GM12878 (cell line): Measurements from ENCODE around the gene PLEKHG2. TPM values are rescaled to one million over a fixed set of nuclear protein-coding genes. Genes with fewer than 3 reads are reported as not detected.
A peak's percentile ranks its signal among the peaks of the same experiment; 100 is the strongest.

Experiments
- HDAC2 ChIP-seq: fragments of 200-600 bp; sonication (generic); IDR thresholded peaks from 2 replicates; pipeline ENCODE4 v1.6.1; 2017
- HDAC6 ChIP-seq: fragments of 200-600 bp; sonication (generic); IDR thresholded peaks from one replicate; pipeline ENCODE4 v1.8.0; 2017; ENCODE audit warnings: antibody characterized with exemption; ENCODE audit not compliant: unreplicated experiment
- NFIC ChIP-seq: IDR thresholded peaks from 2 replicates; pipeline ENCODE4 v1.6.1; 2012; ENCODE audit warnings: low read depth, mild to moderate bottlenecking, inconsistent platforms, low read length, moderate library complexity
- RBBP5 ChIP-seq: fragments of 200-600 bp; sonication (generic); conservative IDR thresholded peaks from 2 replicates; pipeline ENCODE4 v1.6.1; 2016
- SIX5 ChIP-seq: IDR thresholded peaks from 2 replicates; pipeline ENCODE4 v1.6.1; 2011; ENCODE audit warnings: mild to moderate bottlenecking, low read depth, low read length, moderate library complexity; ENCODE audit not compliant: severe bottlenecking
- SMARCA5 ChIP-seq: fragments of 450-650 bp; IDR thresholded peaks from 2 replicates; pipeline ENCODE4 v1.6.1; 2017; ENCODE audit warnings: mild to moderate bottlenecking
- SPI1 ChIP-seq: IDR thresholded peaks from 2 replicates; pipeline ENCODE4 v1.6.1; 2011; ENCODE audit warnings: low read depth, mild to moderate bottlenecking, low read length, moderate library complexity, borderline replicate concordance; ENCODE audit not compliant: insufficient read depth
- STAT3 ChIP-seq: IDR thresholded peaks from 2 replicates; pipeline ENCODE4 v1.6.1; 2011; ENCODE audit warnings: low read depth, low read length, improper control_type of control experiment
- TCF12 ChIP-seq: IDR thresholded peaks from 2 replicates; pipeline ENCODE4 v1.6.1; 2011; ENCODE audit warnings: low read depth, mild to moderate bottlenecking, low read length
- ZSCAN29 ChIP-seq: fragments of 450-650 bp; IDR thresholded peaks from 2 replicates; pipeline ENCODE4 v1.6.1; 2017; ENCODE audit warnings: mild to moderate bottlenecking, moderate library complexity
- ZZZ3 ChIP-seq: IDR thresholded peaks from 2 replicates; pipeline ENCODE4 v1.6.1; 2011; ENCODE audit warnings: low read depth; ENCODE audit not compliant: control insufficient read depth, insufficient read length
- polyA plus RNA-seq, 11 experiments: library from polyadenylated mRNA; depleted of rRNA in 4 of 11; unstranded in 6 of 11; stranded (reverse) in 5 of 11; fragments of >200 nt; fragmentation: Nextera tagmentation in 4 of 11; fragmentation: Illumina TruSeq in 1 of 11; extraction: Ambion mirVana in 4 of 11; extraction: Trizol in 1 of 11; gene quantifications; 1 replicate in 1 of 11; 2 replicates in 10 of 11; pipeline versions ENCODE4 v1.2.1 to v1.2.3, GENCODE V29; 2011 to 2016; ENCODE audit warnings: inconsistent platforms in 2 of 11, missing spikeins in 2 of 11, low read depth in 1 of 11
- total RNA-seq, 4 experiments: library from RNA; depleted of rRNA in 3 of 4; stranded (reverse); fragments of >200 nt in 3 of 4; fragmentation: Illumina TruSeq in 1 of 4; extraction: Trizol in 1 of 4; gene quantifications; 2 replicates each; pipeline versions ENCODE4 v1.2.1 to v1.2.3, GENCODE V29; 2013 to 2021
- TF ChIP-seq, protein P1 (sequence below): IDR thresholded peaks from 2 replicates; pipeline ENCODE4 v1.6.1; 2011; ENCODE audit warnings: mild to moderate bottlenecking, low read depth, low read length, moderate library complexity; ENCODE audit not compliant: insufficient replicate concordance
- TF ChIP-seq, protein P2 (sequence below): fragments of 450-650 bp; IDR thresholded peaks from 2 replicates; pipeline ENCODE4 v1.6.1; 2017; ENCODE audit warnings: mild to moderate bottlenecking, low read depth, inconsistent platforms; ENCODE audit not compliant: poor library complexity, severe bottlenecking
- TF ChIP-seq, protein P3 (sequence below): IDR thresholded peaks from 2 replicates; pipeline ENCODE4 v1.6.1; 2011; ENCODE audit warnings: low read depth, mild to moderate bottlenecking, low read length, moderate library complexity, borderline replicate concordance; ENCODE audit errors: extremely low read depth
- TF ChIP-seq, protein P4 (sequence below): fragments of 450-650 bp; IDR thresholded peaks from 2 replicates; pipeline ENCODE4 v1.6.1; 2014; ENCODE audit warnings: mild to moderate bottlenecking
- TF ChIP-seq, protein P5 (sequence below): fragments of 450-650 bp; IDR thresholded peaks from 2 replicates; pipeline ENCODE4 v1.6.1; 2018; ENCODE audit warnings: borderline replicate concordance, mild to moderate bottlenecking; ENCODE audit not compliant: partially characterized antibody
- TF ChIP-seq, protein P6 (sequence below): IDR thresholded peaks from 2 replicates; pipeline ENCODE4 v1.6.1; 2012; ENCODE audit warnings: low read depth, low read length, improper control_type of control experiment
- TF ChIP-seq, protein P7 (sequence below): IDR thresholded peaks from 2 replicates; pipeline ENCODE4 v1.6.1; 2012; ENCODE audit warnings: mild to moderate bottlenecking, low read depth, low read length

The PLEKHG2 gene
- total and polyA plus RNA-seq, 10 of the 15 experiments (the other 5 are each of a cell fraction or from before 2014, with no cell fraction given): 3.0 to 62.5 (median 17.2) TPM

DNA sequence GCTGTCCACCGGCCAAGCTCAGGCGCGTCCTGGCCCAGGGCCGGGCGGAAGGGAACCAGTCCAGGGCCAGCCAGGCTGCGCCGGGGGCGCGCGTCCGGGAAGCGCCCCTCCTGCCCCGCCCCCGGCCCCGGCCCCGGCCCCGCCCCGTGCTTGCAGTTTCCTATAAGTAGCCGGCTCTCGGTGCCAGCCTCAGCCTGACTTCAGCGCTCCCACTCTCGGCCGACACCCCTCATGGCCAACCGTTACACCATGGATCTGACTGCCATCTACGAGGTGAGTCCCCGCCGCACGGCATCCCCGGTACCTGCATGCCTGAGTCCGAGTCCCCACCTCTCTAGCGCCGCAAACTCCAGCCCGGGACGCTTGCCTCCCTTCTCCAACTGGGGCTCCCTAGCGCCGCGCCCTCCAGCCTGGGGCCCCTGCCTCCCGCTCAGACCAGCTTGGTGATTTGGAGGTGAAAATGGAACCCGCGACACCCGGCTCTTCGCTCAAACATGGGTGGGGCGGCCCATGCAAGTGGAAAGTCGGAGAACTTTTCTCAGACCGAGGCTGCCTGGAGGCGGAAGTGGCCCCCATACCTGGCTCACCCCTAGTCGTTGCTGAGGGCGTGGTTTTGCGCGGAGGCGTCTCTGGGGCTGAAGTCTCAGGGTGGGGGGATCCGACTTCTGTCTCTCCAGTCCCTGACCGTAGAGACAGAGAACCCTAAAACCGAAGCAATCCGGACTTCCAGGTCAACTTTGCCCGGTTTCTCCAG lies 5.6 kb upstream of the PLEKHG2 start, which contains the start of gene ZFP36 (continued):
- TF ChIP-seq, protein P1, sequence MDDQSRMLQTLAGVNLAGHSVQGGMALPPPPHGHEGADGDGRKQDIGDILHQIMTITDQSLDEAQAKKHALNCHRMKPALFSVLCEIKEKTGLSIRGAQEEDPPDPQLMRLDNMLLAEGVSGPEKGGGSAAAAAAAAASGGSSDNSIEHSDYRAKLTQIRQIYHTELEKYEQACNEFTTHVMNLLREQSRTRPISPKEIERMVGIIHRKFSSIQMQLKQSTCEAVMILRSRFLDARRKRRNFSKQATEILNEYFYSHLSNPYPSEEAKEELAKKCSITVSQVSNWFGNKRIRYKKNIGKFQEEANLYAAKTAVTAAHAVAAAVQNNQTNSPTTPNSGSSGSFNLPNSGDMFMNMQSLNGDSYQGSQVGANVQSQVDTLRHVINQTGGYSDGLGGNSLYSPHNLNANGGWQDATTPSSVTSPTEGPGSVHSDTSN: no peak
- TF ChIP-seq, protein P2, sequence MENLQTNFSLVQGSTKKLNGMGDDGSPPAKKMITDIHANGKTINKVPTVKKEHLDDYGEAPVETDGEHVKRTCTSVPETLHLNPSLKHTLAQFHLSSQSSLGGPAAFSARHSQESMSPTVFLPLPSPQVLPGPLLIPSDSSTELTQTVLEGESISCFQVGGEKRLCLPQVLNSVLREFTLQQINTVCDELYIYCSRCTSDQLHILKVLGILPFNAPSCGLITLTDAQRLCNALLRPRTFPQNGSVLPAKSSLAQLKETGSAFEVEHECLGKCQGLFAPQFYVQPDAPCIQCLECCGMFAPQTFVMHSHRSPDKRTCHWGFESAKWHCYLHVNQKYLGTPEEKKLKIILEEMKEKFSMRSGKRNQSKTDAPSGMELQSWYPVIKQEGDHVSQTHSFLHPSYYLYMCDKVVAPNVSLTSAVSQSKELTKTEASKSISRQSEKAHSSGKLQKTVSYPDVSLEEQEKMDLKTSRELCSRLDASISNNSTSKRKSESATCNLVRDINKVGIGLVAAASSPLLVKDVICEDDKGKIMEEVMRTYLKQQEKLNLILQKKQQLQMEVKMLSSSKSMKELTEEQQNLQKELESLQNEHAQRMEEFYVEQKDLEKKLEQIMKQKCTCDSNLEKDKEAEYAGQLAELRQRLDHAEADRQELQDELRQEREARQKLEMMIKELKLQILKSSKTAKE: no peak
- TF ChIP-seq, protein P3, sequence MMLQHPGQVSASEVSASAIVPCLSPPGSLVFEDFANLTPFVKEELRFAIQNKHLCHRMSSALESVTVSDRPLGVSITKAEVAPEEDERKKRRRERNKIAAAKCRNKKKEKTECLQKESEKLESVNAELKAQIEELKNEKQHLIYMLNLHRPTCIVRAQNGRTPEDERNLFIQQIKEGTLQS: no peak
- TF ChIP-seq NFIC (no peak), SIX5 (no peak), RBBP5 (no peak), ZSCAN29 (peak; percentile 57; the same call in 1 of the 2 replicates), SPI1 (peak; percentile 44; the same call in 1 of the 2 replicates), HDAC2 (no peak), SMARCA5 (0 out of 2 replicates have a peak, but pooled peaks have one; percentile 54), HDAC6 (peak; percentile 69), TCF12 (peak; percentile 77; the same call in 1 of the 2 replicates), ZZZ3 (no peak), STAT3 (no peak)
- TF ChIP-seq, protein P4, sequence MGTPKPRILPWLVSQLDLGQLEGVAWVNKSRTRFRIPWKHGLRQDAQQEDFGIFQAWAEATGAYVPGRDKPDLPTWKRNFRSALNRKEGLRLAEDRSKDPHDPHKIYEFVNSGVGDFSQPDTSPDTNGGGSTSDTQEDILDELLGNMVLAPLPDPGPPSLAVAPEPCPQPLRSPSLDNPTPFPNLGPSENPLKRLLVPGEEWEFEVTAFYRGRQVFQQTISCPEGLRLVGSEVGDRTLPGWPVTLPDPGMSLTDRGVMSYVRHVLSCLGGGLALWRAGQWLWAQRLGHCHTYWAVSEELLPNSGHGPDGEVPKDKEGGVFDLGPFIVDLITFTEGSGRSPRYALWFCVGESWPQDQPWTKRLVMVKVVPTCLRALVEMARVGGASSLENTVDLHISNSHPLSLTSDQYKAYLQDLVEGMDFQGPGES: no peak
- TF ChIP-seq, protein P5, sequence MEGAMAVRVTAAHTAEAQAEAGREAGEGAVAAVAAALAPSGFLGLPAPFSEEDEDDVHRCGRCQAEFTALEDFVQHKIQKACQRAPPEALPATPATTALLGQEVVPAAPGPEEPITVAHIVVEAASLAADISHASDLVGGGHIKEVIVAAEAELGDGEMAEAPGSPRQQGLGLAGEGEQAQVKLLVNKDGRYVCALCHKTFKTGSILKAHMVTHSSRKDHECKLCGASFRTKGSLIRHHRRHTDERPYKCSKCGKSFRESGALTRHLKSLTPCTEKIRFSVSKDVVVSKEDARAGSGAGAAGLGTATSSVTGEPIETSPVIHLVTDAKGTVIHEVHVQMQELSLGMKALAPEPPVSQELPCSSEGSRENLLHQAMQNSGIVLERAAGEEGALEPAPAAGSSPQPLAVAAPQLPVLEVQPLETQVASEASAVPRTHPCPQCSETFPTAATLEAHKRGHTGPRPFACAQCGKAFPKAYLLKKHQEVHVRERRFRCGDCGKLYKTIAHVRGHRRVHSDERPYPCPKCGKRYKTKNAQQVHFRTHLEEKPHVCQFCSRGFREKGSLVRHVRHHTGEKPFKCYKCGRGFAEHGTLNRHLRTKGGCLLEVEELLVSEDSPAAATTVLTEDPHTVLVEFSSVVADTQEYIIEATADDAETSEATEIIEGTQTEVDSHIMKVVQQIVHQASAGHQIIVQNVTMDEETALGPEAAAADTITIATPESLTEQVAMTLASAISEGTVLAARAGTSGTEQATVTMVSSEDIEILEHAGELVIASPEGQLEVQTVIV: no peak
- TF ChIP-seq, protein P6, sequence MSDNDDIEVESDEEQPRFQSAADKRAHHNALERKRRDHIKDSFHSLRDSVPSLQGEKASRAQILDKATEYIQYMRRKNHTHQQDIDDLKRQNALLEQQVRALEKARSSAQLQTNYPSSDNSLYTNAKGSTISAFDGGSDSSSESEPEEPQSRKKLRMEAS: peak; percentile 66
- TF ChIP-seq, protein P7, sequence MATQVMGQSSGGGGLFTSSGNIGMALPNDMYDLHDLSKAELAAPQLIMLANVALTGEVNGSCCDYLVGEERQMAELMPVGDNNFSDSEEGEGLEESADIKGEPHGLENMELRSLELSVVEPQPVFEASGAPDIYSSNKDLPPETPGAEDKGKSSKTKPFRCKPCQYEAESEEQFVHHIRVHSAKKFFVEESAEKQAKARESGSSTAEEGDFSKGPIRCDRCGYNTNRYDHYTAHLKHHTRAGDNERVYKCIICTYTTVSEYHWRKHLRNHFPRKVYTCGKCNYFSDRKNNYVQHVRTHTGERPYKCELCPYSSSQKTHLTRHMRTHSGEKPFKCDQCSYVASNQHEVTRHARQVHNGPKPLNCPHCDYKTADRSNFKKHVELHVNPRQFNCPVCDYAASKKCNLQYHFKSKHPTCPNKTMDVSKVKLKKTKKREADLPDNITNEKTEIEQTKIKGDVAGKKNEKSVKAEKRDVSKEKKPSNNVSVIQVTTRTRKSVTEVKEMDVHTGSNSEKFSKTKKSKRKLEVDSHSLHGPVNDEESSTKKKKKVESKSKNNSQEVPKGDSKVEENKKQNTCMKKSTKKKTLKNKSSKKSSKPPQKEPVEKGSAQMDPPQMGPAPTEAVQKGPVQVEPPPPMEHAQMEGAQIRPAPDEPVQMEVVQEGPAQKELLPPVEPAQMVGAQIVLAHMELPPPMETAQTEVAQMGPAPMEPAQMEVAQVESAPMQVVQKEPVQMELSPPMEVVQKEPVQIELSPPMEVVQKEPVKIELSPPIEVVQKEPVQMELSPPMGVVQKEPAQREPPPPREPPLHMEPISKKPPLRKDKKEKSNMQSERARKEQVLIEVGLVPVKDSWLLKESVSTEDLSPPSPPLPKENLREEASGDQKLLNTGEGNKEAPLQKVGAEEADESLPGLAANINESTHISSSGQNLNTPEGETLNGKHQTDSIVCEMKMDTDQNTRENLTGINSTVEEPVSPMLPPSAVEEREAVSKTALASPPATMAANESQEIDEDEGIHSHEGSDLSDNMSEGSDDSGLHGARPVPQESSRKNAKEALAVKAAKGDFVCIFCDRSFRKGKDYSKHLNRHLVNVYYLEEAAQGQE: no peak
